NT2/D1 (cell line): ENCODE data around the gene TTC36.

Source experiments
- YY1 ChIP-seq: IDR thresholded peaks from 2 replicates; pipeline ENCODE4 v1.6.1; 2011; ENCODE audit not compliant: insufficient read length, insufficient read depth
- ZNF274 ChIP-seq: IDR thresholded peaks from 2 replicates; pipeline ENCODE4 v1.6.1; 2011; ENCODE audit warnings: mild to moderate bottlenecking, low read depth, low read length

DNA sequence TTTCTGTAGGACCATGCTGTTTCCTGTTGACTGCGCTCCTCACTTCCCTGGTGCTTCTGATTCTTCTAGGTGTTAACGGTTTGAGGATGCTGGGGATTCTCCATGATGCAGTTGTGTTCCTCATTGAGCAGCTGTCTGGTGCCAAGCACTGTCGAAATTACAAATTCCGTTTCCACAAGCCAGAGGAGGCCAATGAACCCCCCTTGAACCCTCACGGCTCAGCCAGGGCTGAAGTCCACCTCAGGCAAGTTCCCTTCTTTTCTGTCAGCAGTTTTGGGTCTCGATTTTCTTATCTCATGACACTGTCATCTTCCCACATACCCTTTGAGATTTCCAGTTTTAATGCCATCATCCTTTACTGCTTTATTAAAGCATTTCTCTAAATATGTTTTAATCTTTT, 7.7 kb upstream of the TTC36 start:
- TF ChIP-seq ZNF274: no peak
- no peak for TF ChIP-seq YY1
